ENCODE results near the gene EEF2.

DNA sequence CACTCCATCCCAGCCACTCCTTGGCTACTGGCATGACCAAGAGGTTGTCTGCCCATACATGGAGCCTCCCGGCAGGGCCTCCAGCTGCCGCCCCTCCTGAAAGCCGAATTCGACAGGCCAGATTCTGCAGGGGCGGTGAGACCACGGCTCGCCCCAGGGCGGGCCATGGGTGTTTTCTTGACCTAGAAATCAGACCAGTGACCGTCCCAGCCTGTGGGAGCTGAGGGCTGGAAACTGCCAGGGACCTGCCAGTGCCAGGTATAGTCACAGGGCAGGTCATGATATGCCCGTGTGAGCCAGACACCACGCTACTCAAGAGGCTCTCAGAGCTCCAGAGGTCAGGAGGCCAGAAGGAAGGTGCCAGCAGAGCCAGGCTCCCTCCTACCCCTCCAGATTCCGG, 31.2 kb downstream of the EEF2 start:
- TF ChIP-seq, protein P1, sequence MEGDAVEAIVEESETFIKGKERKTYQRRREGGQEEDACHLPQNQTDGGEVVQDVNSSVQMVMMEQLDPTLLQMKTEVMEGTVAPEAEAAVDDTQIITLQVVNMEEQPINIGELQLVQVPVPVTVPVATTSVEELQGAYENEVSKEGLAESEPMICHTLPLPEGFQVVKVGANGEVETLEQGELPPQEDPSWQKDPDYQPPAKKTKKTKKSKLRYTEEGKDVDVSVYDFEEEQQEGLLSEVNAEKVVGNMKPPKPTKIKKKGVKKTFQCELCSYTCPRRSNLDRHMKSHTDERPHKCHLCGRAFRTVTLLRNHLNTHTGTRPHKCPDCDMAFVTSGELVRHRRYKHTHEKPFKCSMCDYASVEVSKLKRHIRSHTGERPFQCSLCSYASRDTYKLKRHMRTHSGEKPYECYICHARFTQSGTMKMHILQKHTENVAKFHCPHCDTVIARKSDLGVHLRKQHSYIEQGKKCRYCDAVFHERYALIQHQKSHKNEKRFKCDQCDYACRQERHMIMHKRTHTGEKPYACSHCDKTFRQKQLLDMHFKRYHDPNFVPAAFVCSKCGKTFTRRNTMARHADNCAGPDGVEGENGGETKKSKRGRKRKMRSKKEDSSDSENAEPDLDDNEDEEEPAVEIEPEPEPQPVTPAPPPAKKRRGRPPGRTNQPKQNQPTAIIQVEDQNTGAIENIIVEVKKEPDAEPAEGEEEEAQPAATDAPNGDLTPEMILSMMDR (IDR thresholded peaks at IDR 0.05): no peak
- TF ChIP-seq POLR2A (IDR thresholded peaks at IDR 0.05): peak in 1 of 2 donors; percentile 27
